NK-92 (cell line): ENCODE measurements around the gene SETD2.

Source experiments
- DNase-seq: peaks from one replicate; lab custom pipeline; 2025; ENCODE audit not compliant: unreplicated experiment; lab: John Stamatoyannopoulos, UW

SETD2 gene

DNA sequence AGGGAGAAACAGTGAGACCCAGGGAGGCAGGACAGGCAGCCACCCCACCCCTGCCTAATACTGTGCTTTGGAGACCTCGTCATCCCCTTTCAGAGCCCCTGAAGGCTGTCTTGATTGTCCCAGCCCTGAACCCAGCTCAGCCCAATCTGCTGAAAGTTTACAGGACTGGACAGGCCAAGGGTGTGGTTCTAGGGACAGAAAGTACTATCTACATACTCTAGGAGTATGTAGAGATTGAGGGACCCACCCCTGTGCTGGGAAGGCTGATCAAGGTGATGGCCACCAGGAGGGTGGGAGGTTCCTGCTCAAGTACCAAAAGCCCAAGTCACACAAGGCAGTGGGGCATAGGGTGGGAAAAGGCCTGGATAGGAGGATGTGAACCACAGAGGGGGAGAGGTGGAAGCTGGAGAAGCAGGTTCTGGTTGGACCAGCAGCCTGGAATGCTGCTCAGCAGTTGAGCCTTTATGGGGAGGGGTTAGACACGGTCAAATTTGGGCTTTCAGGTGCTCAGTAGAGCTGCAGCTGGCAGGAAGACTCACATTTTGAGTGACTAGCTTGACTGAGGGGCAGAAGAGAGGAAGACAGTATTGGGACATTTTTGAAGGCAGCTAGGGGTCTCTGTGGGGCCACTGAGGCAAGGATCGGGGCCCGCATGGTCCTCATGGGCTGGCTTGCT, 177.7 kb downstream of the SETD2 start:
- DNase-seq = no peak

DNA sequence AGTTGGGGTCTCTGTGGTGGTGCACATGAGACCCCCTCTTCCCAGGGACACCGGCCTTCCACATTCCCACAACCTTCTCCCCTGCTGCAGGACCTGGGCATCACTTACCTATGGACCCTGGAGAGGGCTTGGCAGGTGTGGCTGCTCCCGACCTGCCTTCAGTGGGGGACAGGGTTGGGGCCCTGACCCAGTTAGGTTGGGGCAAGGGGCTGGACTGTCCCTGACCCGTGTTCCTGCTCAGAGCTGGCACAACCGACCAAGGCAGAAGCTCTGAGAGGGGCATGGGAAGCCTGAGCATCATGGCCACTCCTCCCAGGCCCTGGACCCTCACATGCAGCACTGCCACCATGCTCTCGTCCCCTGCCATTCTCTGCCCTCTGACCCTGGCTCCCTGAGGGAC, 178.3 kb downstream of the SETD2 start:
- DNase-seq = no peak

DNA sequence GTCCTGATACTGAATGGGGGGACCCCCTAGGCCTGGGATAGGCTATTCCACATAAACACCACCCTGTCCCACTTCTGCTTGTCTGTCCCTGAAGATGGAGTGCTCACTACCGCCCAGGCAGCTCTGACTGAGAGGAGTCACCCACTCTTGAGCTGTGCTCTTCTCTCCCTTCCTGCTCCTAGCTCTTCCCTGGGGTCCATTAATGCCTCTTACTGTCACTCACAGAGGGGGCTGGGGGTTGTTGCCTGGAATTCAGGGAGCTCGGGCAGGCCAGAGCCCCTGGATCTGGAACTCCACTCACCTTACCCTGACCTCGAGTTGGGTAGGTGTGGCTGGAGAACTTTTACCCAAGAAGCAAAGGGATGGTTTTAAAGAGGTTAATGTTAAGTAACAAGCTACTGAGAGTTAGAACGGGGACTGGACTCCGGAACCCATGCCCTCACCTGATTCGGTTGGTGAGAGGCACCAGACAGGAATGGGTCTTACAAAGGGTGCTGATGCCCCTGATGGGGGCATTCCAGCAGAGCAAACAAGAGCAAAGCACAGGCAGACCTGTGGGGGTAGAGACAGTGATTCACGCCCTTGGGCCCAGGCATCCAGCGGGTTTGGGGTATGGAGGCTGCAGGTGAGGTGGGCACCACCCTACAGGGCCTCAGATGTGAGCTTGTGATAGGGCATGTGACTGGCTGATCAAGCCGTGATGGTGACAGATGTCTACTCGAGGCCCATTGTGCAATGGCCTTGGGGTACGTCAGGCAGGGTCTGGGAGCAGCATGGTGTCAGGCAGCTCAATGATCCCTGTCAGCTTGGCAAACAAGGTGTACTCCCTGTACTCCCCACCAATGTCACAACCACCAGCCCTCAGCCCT, 179.1 kb downstream of the SETD2 start:
- DNase-seq = no peak

DNA sequence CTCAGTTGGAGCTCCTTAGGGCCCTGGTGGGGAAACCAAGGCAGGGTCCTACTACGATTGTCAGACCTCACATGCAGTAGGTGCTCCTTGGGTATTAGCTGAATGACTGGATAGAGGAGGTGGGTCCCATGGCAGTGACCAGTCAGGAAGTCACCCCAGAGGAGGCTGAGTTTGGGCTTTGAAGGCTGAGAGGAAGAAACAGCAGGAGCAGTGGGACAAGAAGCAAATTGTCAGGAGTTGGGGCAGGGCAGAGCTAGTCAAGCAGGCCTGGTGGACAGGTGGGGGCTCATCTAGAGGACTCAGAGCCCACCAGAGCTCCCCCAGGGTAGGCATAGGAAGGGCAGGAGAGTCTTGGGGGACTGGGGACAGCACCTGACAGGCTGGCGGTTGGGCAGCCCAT, 181.4 kb downstream of the SETD2 start:
- no peak for DNase-seq

DNA sequence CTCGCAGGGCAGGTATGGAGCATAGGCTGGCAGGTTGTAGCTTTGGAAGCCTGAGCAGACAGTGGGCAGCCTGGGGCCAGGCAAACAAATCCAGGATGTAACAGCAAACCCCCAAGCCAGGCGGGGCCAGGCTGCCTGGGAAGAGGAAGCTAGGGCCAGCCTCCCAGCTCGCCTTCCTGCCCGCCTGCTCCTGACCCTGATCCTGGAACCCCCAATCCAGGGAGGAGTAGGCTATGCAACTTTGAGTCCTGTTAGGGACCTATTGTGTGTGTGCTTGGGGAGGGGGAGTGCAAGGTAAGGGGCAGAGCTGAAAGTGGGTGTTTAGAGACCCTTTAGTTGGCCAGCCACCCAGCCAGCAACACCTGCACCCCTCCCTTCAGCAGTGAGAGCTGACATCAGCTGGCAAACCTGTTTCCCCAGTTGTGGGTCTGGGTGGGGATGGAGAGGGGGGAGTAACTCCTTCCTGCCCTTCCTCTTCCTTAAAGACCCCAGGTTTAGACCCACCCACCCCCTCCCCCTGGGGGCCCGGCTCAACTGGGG, 181.9 kb downstream of the SETD2 start:
- no peak for DNase-seq

DNA sequence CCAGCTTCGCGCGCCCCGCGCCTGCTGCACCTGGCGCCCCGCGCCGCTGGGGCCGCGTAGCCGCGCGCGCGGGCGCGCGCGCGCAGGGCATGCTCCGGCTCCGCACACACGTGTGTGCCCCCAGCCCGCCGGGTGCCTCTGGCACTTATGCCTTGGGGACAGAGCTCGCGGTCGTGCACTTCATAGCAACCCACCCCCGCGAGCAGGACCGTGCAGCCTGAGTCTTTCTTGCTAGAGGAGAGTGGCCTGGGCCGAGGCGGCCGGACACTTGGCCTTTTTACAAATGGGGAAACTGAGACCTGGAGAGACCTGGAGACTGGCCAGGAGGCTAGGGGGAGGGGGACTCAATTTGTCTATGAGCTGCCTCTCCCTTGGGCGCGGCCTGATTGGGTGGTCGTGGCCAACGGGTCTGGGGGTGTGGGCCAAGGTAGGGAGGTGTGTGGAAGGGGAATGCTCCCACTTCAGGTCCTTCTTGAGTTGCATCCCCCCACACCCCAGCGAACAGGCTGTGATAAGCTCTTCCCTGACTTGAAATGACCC, 183.9 kb downstream of the SETD2 start:
- no peak for DNase-seq

DNA sequence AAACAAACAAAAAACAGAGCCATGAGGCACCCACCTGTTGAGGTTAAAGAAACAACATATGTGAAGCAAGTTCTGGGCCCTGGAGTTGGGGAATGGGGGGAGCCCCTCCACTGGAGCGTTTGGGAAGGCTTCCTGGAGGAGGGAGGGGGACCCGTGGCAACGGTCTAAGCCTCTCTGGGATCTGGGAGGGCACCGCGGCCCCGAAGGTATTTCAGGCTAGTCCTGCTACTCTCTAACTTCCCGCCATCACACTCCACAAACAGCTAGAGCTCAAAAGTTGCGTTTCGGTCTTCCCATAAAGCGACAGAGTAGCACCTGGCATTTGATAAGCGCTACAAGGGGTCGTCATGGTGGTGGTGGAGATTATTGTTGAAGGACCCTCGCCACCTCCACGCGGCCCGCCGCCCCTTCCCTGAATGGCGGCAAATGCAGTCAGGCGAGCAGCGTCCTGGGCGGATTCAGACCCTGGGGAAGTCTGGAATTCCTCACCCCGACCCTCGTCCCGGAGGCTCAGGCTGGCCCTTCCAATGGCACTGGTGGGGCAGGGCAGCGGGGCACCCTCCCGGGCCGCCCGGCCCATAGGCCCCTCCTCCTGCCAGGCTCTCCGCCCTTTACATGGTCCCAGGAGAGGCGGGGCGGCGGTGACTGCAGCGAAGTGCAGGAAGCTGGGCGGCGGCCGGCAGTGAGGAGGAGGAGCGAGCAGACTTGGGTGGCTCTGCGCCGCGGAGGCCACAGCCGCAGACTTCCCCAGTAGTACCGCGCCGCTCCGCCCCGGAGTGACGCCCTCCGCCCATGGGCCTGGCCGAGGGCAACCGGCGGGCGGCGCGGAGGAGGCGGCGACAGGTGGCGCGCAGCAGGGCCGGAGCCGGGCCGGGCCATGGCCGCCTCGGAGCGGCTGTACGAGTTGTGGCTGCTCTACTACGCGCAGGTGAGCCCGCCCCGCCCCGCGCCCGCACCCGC, 184.6 kb downstream of the SETD2 start, which contains the start of gene NBEAL2:
NBEAL2 (plus strand) TSS at position 682 of the 960 bp plus-strand sequence; CDS start at position 878, 196 bp downstream.
- peak; percentile 70 for DNase-seq

DNA sequence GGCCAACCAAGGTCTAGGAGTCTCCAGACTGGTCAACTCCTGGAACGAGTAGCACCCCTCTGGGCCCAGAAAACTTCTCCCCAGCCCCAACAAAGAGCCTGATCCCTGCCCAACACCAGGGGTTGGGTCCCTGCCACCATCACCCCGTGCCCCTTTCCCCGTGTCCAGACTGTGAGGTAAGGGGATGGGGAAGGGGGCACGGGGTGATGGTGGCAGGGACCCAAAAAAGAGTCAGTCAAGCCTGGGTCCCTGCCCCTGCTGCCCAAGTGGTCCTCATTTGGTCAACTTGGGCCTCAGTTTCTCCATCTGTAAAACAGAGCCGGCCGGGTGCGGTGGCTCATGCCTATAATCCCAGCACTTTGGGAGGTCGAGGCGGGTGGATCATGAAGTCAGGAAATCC, 185.5 kb downstream of the SETD2 start:
- no peak for DNase-seq

DNA sequence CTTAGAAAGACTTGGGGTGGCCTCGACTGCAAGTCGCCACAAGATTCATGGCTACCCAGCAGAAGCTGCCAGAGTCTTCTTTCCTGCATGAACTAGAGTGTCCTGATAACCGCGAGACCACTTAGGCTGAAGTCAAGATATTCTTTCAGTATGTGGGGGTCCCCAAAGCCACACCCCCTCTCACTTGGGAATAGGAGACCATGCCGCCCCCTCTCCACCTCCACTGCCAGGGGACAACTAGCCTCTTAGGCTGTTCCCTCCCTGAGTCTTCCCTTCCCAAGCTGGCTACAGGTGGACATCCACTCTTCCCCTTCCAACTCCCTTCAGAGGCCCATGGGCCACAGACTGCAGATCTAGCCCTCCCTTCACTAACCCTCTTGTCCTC, 186.1 kb downstream of the SETD2 start:
- DNase-seq = no peak

DNA sequence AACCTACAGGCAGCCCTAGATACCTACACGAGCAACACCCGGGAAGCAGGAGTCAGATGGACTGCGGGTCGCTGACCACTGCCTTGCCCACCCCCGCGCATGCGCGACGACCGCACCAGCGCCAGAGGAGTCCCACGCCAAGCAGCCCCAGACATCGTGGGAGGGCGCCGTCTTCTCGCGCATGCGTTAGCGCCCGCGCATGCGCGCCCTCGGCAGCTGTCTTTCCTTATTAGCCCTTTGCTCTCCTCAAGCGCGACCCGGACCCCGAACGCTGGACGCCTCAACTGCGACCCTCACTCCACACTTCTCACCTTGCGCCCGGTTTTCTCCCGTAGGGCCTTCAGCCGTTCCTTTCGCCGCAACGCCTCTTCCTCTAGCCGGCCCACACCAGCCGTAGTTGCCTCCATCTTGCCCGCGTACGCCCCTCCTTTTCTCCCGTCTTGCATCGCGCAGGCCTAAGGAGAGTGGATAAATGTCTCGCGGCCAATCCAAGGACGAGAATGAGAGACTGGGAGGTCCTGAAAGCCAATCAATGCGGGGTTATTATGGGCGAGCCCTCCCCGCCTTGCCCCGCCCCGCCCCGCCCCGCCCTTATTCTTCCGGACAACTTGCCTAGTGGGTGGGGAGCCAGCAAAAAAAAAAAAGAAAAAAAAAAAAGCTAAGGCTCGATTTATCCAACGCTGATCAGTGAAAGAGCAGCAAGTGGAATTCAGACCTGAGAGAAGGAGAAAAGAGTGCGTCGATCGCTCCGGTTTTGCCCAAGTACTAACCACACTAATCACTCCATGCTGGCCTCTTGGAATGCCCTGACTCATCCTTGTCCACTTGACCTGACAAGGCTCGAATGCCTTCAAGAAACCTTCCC, 187.4 kb downstream of the SETD2 start, which contains the start of gene CCDC12:
CCDC12 (minus strand) TSS at position 420 of the 865 bp plus-strand sequence; CDS start at position 407, 13 bp downstream.
- DNase-seq = peak; percentile 66

DNA sequence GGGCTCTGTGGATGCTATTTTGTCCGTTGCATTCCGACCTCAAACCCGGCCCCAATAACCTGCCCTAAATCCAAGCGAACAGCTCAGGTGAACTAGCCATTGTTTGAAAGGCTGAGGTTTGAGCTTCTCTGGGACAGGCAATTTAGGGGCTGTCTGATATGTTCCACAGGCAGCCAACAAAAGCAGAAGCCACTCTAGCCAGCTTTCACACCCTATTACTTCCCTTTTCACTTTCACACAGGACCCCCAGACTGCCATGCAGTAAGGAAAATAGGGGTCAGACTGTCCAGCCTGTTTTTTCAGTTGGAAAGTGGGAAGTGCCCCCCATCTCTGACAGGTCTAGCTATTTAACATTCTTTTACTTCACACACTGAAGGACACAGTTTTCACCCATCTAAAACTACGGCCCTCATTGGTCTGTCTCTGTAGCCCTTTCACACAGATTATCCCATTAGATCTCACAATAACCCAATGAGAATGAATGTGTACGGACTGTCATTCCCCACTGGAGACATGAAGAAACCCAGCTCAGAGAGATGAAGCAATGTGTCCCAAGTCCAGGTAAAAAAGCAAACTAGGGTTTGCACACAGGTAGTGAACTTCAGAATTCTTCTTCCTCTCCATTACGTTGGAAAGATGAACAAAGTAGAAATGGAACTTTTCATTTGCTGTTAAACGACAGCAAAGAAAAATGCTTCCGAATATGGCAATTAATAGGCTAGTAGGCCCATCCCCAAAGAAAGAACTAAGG, 189.3 kb downstream of the SETD2 start:
- no peak for DNase-seq

DNA sequence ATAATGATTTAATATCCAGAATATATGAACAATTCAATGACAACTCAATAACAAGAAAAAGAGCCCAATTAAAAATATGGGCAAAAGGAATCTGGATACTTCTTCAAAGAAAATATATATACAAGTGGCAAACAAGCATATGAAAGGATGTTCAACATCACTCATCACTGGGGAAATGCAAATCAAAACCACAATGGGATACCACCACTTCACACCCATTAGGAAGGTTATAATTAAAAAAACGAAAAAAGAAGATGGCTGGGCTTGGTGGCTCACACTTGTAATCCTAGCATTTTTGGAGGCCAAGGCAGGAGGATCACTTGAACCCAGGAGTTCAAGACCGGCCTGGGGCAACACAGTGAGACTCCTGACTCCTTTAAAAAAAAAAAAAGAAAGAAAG, 191.5 kb downstream of the SETD2 start:
- no peak for DNase-seq

DNA sequence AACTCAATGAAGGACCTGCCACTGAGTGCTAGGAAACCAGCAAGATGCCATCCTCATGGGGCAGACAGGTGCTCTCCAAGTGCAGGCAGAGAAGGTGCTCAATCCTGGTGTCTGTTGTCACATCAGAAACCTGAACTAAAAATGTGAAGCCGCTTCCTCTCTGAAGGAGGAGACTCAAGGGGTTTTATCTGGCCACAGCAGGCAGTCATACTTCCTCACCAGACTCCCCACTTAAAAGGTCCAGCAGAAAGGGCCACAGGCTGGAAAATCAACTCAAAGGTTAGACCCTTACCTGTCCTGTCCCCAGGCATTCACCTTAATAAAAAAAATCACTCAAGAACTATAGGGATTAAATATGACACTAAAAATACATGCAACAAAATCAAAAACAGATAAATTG, 192.2 kb downstream of the SETD2 start:
- DNase-seq = no peak

DNA sequence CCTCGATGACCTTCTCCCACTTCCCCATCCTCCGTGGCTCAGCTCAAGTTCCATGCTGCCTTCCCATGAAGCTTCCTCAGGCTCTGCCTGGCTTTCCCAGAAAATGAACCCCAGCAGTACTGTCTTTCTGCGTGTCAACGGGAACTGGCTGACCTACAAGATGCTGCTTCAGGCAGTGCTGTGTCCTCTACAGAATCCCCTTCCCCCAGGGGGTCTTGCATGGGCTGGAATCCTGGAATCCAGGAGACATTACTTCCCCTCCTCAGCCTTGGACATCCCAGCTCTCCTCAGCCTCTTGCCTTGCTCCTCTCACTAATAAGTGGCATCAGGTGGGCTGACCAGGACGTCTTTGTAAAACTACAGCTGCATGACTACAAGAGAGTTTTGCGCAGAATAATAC, 192.8 kb downstream of the SETD2 start:
- DNase-seq = no peak

DNA sequence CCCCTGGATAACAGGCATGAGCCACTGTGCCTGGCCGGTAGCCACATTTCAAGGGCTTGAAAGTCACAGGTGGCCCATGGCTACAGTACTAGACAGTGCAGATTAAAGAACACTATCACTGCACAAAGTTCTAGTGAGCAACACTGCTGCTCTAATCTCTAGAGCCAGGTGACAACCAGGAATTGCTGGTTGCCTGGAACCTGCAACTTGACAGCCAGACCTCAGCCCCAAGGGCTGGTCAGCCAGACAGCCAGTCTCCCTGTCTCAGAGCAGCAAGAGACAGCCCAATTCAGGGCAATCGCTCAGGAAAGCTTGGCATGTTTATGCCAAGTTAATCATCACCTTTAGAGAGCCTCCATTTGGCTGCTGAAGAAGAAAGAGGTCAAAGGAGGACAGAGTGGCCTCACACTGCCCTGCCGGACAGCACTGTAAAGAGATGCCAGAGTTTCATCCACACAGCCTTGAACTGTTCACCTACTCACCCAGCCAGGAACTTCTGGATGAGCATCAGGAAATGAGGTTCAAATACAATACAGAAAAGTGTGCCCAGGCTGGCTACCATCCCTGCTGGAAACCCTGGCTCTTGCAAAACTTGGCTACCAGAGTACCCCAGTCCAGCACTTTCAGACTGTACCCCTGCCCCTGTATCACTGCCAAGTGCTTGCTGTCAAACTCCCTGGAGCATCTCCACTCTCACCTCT, 193.4 kb downstream of the SETD2 start:
- no peak for DNase-seq

DNA sequence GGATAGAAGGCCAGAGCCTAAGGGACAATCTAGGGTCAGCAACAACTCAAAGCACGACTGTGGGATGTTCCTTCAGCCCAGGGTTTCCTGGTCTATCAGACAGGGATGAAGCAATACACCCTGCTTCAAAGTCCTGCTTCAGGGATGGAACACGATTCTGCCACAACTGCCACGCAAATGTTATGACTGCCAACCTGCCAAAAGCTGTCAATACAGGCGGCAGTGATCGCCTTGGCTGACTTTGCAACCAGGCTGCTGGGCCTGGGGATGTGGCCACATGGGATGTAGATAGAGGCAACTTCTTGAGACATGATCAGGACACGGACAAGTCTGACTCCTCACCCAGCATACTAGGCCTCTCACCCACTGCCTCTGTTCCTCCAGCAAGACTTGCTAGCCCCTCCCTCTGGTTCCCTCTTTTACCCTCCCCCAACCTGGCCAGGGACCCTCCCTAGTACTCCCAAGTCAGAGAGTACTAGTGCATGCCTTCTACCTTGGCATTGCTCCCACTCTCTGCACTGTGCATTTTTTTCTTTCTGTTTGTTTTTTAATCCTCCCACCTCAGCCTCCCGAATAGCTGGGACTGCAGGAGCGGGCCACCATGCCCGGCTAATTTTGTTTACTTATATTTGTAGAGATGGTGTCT, 195.0 kb downstream of the SETD2 start:
- no peak for DNase-seq

DNA sequence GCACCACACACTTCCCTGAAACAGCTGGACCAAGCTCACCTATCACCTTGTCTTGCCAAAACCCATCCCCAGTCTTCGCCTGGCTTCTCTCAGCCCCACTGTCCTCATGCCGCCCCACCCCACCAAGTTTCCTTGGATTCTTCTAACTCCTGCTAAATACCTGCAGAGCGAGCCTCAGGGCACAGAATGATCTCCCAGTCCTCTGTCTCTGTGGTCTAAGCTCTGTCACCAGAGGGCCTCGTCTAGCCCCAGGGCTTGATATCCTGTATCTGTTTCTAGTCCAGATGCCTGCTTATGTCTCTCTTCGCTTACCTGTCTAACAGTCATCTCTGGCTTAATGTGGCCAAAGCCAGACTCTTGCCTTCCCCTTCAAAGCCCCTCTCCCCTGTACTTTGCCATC, 197.1 kb downstream of the SETD2 start:
- no peak for DNase-seq
